GM12878 (cell line): ENCODE data around the gene ZFR.

Experiments used
- CTCF ChIP-seq, 3 experiments: IDR thresholded peaks in 2 of 3; conservative IDR thresholded peaks in 1 of 3; 2 replicates each; pipeline ENCODE4 v1.5.1; 2011; ENCODE audit warnings: low read depth in 3 of 3, low read length in 3 of 3, mild to moderate bottlenecking in 3 of 3, control low read depth in 2 of 3, moderate library complexity in 2 of 3, inconsistent platforms in 1 of 3, mixed read lengths in 1 of 3; ENCODE audit not compliant: control insufficient read depth in 2 of 3, insufficient read depth in 1 of 3; ENCODE audit errors: extremely low read depth in 1 of 3
- GABPA ChIP-seq: IDR thresholded peaks from 2 replicates; pipeline ENCODE4 v1.6.1; 2014; ENCODE audit warnings: antibody characterized with exemption, low read depth, mild to moderate bottlenecking, inconsistent platforms
- HDAC6 ChIP-seq: fragments of 200-600 bp; sonication (generic); IDR thresholded peaks from one replicate; pipeline ENCODE4 v1.8.0; 2017; ENCODE audit warnings: antibody characterized with exemption; ENCODE audit not compliant: unreplicated experiment
- POLR2A ChIP-seq: IDR thresholded peaks from 2 replicates; pipeline ENCODE4 v1.6.1; 2011; ENCODE audit warnings: low read depth, mild to moderate bottlenecking, low read length
- POLR2AphosphoS5 ChIP-seq: IDR thresholded peaks from 2 replicates; pipeline ENCODE4 v1.6.1; 2011; ENCODE audit warnings: mild to moderate bottlenecking, low read length, inconsistent platforms
- SPI1 ChIP-seq: IDR thresholded peaks from 2 replicates; pipeline ENCODE4 v1.6.1; 2011; ENCODE audit warnings: low read depth, mild to moderate bottlenecking, low read length, moderate library complexity, borderline replicate concordance; ENCODE audit not compliant: insufficient read depth

- TF ChIP-seq CTCF (IDR thresholded peaks at IDR 0.05 in 2 of 3, conservative IDR thresholded peaks at IDR 0.05 in 1 of 3; ENCODE audit: control insufficient read depth in 2 of 3, extremely low read depth in 1 of 3, insufficient read depth in 1 of 3, low read depth in 3 of 3, low read length in 3 of 3), result no peak
- no peak for TF ChIP-seq POLR2A
- TF ChIP-seq GABPA, result no peak
- TF ChIP-seq SPI1, result no peak
- TF ChIP-seq HDAC6, result no peak
- TF ChIP-seq POLR2AphosphoS5, result no peak
Observed at GRCh38 chr5:32455311-32455710, 10.8 kb upstream of the ZFR start.
